Measurements from ENCODE around the gene ARV1. TPM values are rescaled to one million over a fixed set of nuclear protein-coding genes. Genes with fewer than 3 reads are reported as not detected.

Gene ARV1
- polyA plus RNA-seq, 1 donor (not counting 4 experiments of a cell fraction or from before 2014, with no cell fraction given), result 38.1 TPM

- H3K36me3 ChIP-seq (ENCODE audit: control insufficient read depth in 2 of 2, extremely low read depth in 1 of 2, insufficient read depth in 2 of 2, low read length in 2 of 2), result no peaks in the 10 kb centered on the region
- peak overlapping the region; percentile 34 for H2AFZ ChIP-seq (ENCODE audit: control insufficient read depth, low read length)
- dilution Hi-C loops (cut with MboI; ENCODE audit: extremely low pct_ligation_motif_present, low sequenced_read_pairs), result no loop called here
- H3K27ac ChIP-seq (ENCODE audit: control insufficient read depth, insufficient read depth, low read length), result peak overlapping the region; percentile 95
- H3K9me1 ChIP-seq (ENCODE audit: control insufficient read depth, extremely low read depth, insufficient read depth, low read length), result no peaks in the 10 kb centered on the region
- H3K4me3 ChIP-seq (ENCODE audit: control insufficient read depth in 2 of 3, extremely low read depth in 1 of 3, insufficient read depth in 2 of 3, low read depth in 1 of 3, low read length in 3 of 3), result peak overlapping the region in 1 of 3 experiments; percentile 19
- peak overlapping the region; percentile 80 for H3K4me2 ChIP-seq (ENCODE audit: control insufficient read depth, extremely low read depth, insufficient read depth, low read depth, low read length)
- peak overlapping the region; percentile 63 for H3K9ac ChIP-seq (ENCODE audit: control insufficient read depth, extremely low read depth, insufficient read depth, low read length)
- no peaks in the 10 kb centered on the region for H3K27me3 ChIP-seq (ENCODE audit: control insufficient read depth, extremely low read depth, insufficient read depth, low read length)
- TF ChIP-seq CTCF (optimal IDR thresholded peaks at IDR 0.05 in 1 of 3, IDR thresholded peaks at IDR 0.05 in 1 of 3, conservative IDR thresholded peaks at IDR 0.05 in 1 of 3; ENCODE audit: extremely low read depth in 1 of 3, insufficient read depth in 2 of 3, low read length in 3 of 3) (no peak), EZH2 (IDR thresholded peaks at IDR 0.05; ENCODE audit: low read length) (no peak)
- DNase-seq (ENCODE audit: low read depth, low spot score) (peak; percentile 82), FAIRE-seq (peak; percentile 96)
- peaks cover 53% of the 10 kb centered on the region for H3K4me1 ChIP-seq (ENCODE audit: control insufficient read depth, extremely low read depth, insufficient read depth, low read length)
- H3K9me3 ChIP-seq (ENCODE audit: control insufficient read depth, low read depth, low read length), result no peaks in the 10 kb centered on the region
- no peaks in the 10 kb centered on the region for H3K79me2 ChIP-seq (ENCODE audit: control insufficient read depth, insufficient read depth, low read length)
- no peaks in the 10 kb centered on the region for H4K20me1 ChIP-seq (ENCODE audit: control insufficient read depth, extremely low read depth, insufficient read depth, low read length)
These were observed 38.1 kb downstream of the ARV1 start for GRCh38 chr1:231016966-231017365.

GRCh38 chr1:231019711-231020110 is 40.8 kb downstream of the ARV1 start:
- Histone ChIP-seq H3K4me2 (ENCODE audit: control insufficient read depth, extremely low read depth, insufficient read depth, low read depth, low read length) (peak overlapping the region; percentile 66), H3K27ac (ENCODE audit: control insufficient read depth, insufficient read depth, low read length) (peak overlapping the region; percentile 53)
- FAIRE-seq, result no peak

More at GRCh38 chr1:231019711-231020110, 40.8 kb downstream of the ARV1 start:
- Histone ChIP-seq H3K9ac (ENCODE audit: control insufficient read depth, extremely low read depth, insufficient read depth, low read length) (no peak overlapping the region), H4K20me1 (ENCODE audit: control insufficient read depth, extremely low read depth, insufficient read depth, low read length) (no peaks in the 10 kb centered on the region), H3K79me2 (ENCODE audit: control insufficient read depth, insufficient read depth, low read length) (no peaks in the 10 kb centered on the region), H3K4me1 (ENCODE audit: control insufficient read depth, extremely low read depth, insufficient read depth, low read length) (peaks cover 39% of the 10 kb centered on the region), H3K9me3 (ENCODE audit: control insufficient read depth, low read depth, low read length) (no peaks in the 10 kb centered on the region), H3K27me3 (ENCODE audit: control insufficient read depth, extremely low read depth, insufficient read depth, low read length) (no peaks in the 10 kb centered on the region), H3K36me3 (ENCODE audit: control insufficient read depth in 2 of 2, extremely low read depth in 1 of 2, insufficient read depth in 2 of 2, low read length in 2 of 2) (no peaks in the 10 kb centered on the region), H3K9me1 (ENCODE audit: control insufficient read depth, extremely low read depth, insufficient read depth, low read length) (no peaks in the 10 kb centered on the region), H2AFZ (ENCODE audit: control insufficient read depth, low read length) (no peak overlapping the region), H3K4me3 (ENCODE audit: control insufficient read depth in 2 of 3, extremely low read depth in 1 of 3, insufficient read depth in 2 of 3, low read depth in 1 of 3, low read length in 3 of 3) (peak overlapping the region in 1 of 3 experiments; percentile 6)
- dilution Hi-C loops (cut with MboI; ENCODE audit: extremely low pct_ligation_motif_present, low sequenced_read_pairs), result no loop called here
- no peak for DNase-seq (ENCODE audit: low read depth, low spot score)
- TF ChIP-seq CTCF (optimal IDR thresholded peaks at IDR 0.05 in 1 of 3, IDR thresholded peaks at IDR 0.05 in 1 of 3, conservative IDR thresholded peaks at IDR 0.05 in 1 of 3; ENCODE audit: extremely low read depth in 1 of 3, insufficient read depth in 2 of 3, low read length in 3 of 3), result no peak
- TF ChIP-seq EZH2 (IDR thresholded peaks at IDR 0.05; ENCODE audit: low read length), result no peak
